H9 (cell line): ENCODE data around the gene DPP3. TPM values are rescaled to one million over a fixed set of nuclear protein-coding genes. Genes with fewer than 3 reads are reported as not detected.
"Not testable (repeated sequence)": the region's sequence is repeated elsewhere in the genome, so short reads cannot be mapped to it uniquely, and the experiment has no call there.

Experiments
- DNase-seq: peaks from one replicate; pipeline ENCODE4 v3.0.0-alpha.2; 2017
- H2AFZ ChIP-seq: one replicate; pipeline ENCODE4 v1.6.1; 2013; ENCODE audit warnings: mild to moderate bottlenecking, low read length, control low read depth, moderate library complexity
- H2AK5ac ChIP-seq: 2 replicates; pipeline ENCODE4 v1.6.1; 2013; ENCODE audit warnings: low read length, control low read depth, mixed read lengths; ENCODE audit not compliant: insufficient read length
- H2BK120ac ChIP-seq: one replicate; pipeline ENCODE4 v1.6.1; 2013; ENCODE audit warnings: low read depth, mild to moderate bottlenecking, low read length, control low read depth, inconsistent platforms; ENCODE audit not compliant: poor library complexity, severe bottlenecking
- H2BK12ac ChIP-seq: 2 replicates; pipeline ENCODE4 v1.6.1; 2013; ENCODE audit warnings: low read length, control low read depth, mixed read lengths, low read depth; ENCODE audit not compliant: insufficient read length
- H2BK15ac ChIP-seq: 2 replicates; pipeline ENCODE4 v1.6.1; 2013; ENCODE audit warnings: low read depth, low read length, control low read depth
- H2BK20ac ChIP-seq: one replicate; pipeline ENCODE4 v1.6.1; 2013; ENCODE audit warnings: low read depth, mild to moderate bottlenecking, low read length, control low read depth, inconsistent platforms; ENCODE audit not compliant: poor library complexity, severe bottlenecking
- H2BK5ac ChIP-seq: 2 replicates; pipeline ENCODE4 v1.6.1; 2013; ENCODE audit warnings: low read length, control low read depth, mixed read lengths; ENCODE audit not compliant: insufficient read length
- H3K14ac ChIP-seq: 2 replicates; pipeline ENCODE4 v1.6.1; 2013; ENCODE audit warnings: low read length, control low read depth; ENCODE audit not compliant: insufficient read depth
- H3K18ac ChIP-seq: 2 replicates; pipeline ENCODE4 v1.6.1; 2013; ENCODE audit warnings: low read depth, mild to moderate bottlenecking, mixed read lengths, low read length, control low read depth; ENCODE audit not compliant: insufficient read length
- H3K23ac ChIP-seq: 2 replicates; pipeline ENCODE4 v1.6.1; 2013; ENCODE audit warnings: low read length, control low read depth, mixed read lengths, low read depth; ENCODE audit not compliant: insufficient read length
- H3K23me2 ChIP-seq: 2 replicates; pipeline ENCODE4 v1.6.1; 2013; ENCODE audit warnings: low read depth, mild to moderate bottlenecking, mixed read lengths, low read length, control low read depth; ENCODE audit not compliant: insufficient read length, poor library complexity, severe bottlenecking
- H3K27ac ChIP-seq: 2 replicates; pipeline ENCODE4 v1.5.1; 2013; ENCODE audit warnings: low read length, control low read depth, mixed read lengths, low read depth; ENCODE audit not compliant: insufficient read length
- H3K27me3 ChIP-seq: 2 replicates; pipeline ENCODE4 v1.6.1; 2013; ENCODE audit warnings: low read length, control low read depth, inconsistent platforms; ENCODE audit not compliant: insufficient read depth
- H3K4ac ChIP-seq: 2 replicates; pipeline ENCODE4 v1.6.1; 2013; ENCODE audit warnings: low read depth, mild to moderate bottlenecking, control low read depth, inconsistent platforms, low read length, moderate library complexity
- H3K4me1 ChIP-seq: 2 replicates; pipeline ENCODE4 v1.6.1; 2013; ENCODE audit warnings: low read length, control low read depth, inconsistent platforms; ENCODE audit not compliant: insufficient read depth
- H3K4me2 ChIP-seq: 2 replicates; pipeline ENCODE4 v1.6.1; 2013; ENCODE audit warnings: low read length, control low read depth, mixed read lengths; ENCODE audit not compliant: insufficient read length, insufficient read depth
- H3K56ac ChIP-seq: 2 replicates; pipeline ENCODE4 v1.6.1; 2013; ENCODE audit warnings: low read depth, mild to moderate bottlenecking, mixed read lengths, low read length, control low read depth; ENCODE audit not compliant: insufficient read length
- H3K79me1 ChIP-seq: 2 replicates; pipeline ENCODE4 v1.6.1; 2013; ENCODE audit warnings: low read depth, mild to moderate bottlenecking, moderate library complexity, low read length, control low read depth, inconsistent platforms; ENCODE audit not compliant: insufficient read depth, poor library complexity, severe bottlenecking
- H3K79me2 ChIP-seq: 2 replicates; pipeline ENCODE4 v1.6.1; 2013; ENCODE audit warnings: low read length, control low read depth, inconsistent platforms; ENCODE audit not compliant: insufficient read depth
- H3K9ac ChIP-seq: 2 replicates; pipeline ENCODE4 v1.6.1; 2013; ENCODE audit warnings: low read length, control low read depth, mixed read lengths; ENCODE audit not compliant: insufficient read length; ENCODE audit errors: extremely low read depth
- H3K9me3 ChIP-seq: one replicate; pipeline ENCODE4 v1.6.1; 2013; ENCODE audit warnings: low read depth, low read length, inconsistent platforms; ENCODE audit not compliant: control insufficient read depth
- H3T11ph ChIP-seq: one replicate; pipeline ENCODE4 v1.6.1; 2013; ENCODE audit warnings: mild to moderate bottlenecking, low read length, control low read depth, inconsistent platforms
- H4K20me1 ChIP-seq: one replicate; pipeline ENCODE4 v1.6.1; 2013; ENCODE audit not compliant: control insufficient read depth, insufficient read length, insufficient read depth
- H4K5ac ChIP-seq: 2 replicates; pipeline ENCODE4 v1.6.1; 2013; ENCODE audit warnings: low read depth, mild to moderate bottlenecking, mixed read lengths, low read length, control low read depth; ENCODE audit not compliant: insufficient read length
- H4K8ac ChIP-seq: replicated peaks from 2 replicates; pipeline ENCODE4 v1.6.1; 2013; ENCODE audit warnings: low read length, control low read depth, mixed read lengths, low read depth; ENCODE audit not compliant: insufficient read length
- H4K91ac ChIP-seq: 2 replicates; pipeline ENCODE4 v1.6.1; 2013; ENCODE audit warnings: low read depth, mild to moderate bottlenecking, moderate library complexity, mixed read lengths, low read length, control low read depth; ENCODE audit not compliant: insufficient read length
- H3K27ac Mint-ChIP-seq, 3 experiments: 2 replicates in 2 of 3; 3 replicates in 1 of 3; pipeline ENCODE4 v1.8.0; 2020 to 2021; ENCODE audit warnings: mixed read lengths in 3 of 3, mild to moderate bottlenecking in 1 of 3, moderate library complexity in 1 of 3
- H3K27me3 Mint-ChIP-seq: 2 replicates; pipeline ENCODE4 v1.8.0; 2021; ENCODE audit warnings: low read depth, mild to moderate bottlenecking, moderate library complexity, mixed read lengths
- H3K36me3 Mint-ChIP-seq, 3 experiments: 2 replicates in 2 of 3; 3 replicates in 1 of 3; pipeline ENCODE4 v1.8.0; 2020 to 2021; ENCODE audit warnings: low read depth in 3 of 3, mixed read lengths in 3 of 3; ENCODE audit not compliant: insufficient read depth in 1 of 3
- H3K4me1 Mint-ChIP-seq, 2 experiments: 2 replicates each; pipeline ENCODE4 v1.8.0; 2020; ENCODE audit warnings: mixed read lengths in 2 of 2
- H3K4me3 Mint-ChIP-seq, 2 experiments: 2 replicates in 1 of 2; 3 replicates in 1 of 2; pipeline ENCODE4 v1.8.0; 2020 to 2021; ENCODE audit warnings: mild to moderate bottlenecking in 2 of 2, mixed read lengths in 2 of 2, moderate library complexity in 1 of 2
- H3K9me3 Mint-ChIP-seq, 2 experiments: 2 replicates in 1 of 2; 3 replicates in 1 of 2; pipeline ENCODE4 v1.8.0; 2020; ENCODE audit warnings: mild to moderate bottlenecking in 2 of 2, mixed read lengths in 2 of 2, moderate library complexity in 1 of 2
- CTCF ChIP-seq: fragments of 200-600 bp; sonication (generic); conservative IDR thresholded peaks from 3 replicates; pipeline ENCODE4 v1.8.0; 2021; ENCODE audit warnings: antibody characterized with exemption, mild to moderate bottlenecking
- WGBS: extraction: QIAGEN DNeasy Blood & Tissue Kit; methylation state at CpG from one replicate; pipeline ENCODE4 v1.1.7; 2013; ENCODE audit warnings: missing lambda C conversion rate, low lambda C conversion rate, mixed read lengths; ENCODE audit not compliant: insufficient read length; ENCODE audit errors: extremely low coverage; 5-methylcytosine and 5-hydroxymethylcytosine counted together
- total RNA-seq: library from RNA; stranded (reverse); gene quantifications from 2 replicates; pipeline ENCODE4 v1.2.1, GENCODE V29; 2021

DPP3 gene
- total RNA-seq, 1 experiment from 2014 or later: 85.3 TPM

GRCh38 chr11:66462911-66463310, 17.3 kb upstream of the DPP3 start:
- whole genome bisulfite sequencing: no CpG with 5 or more reads among the region's 3 CpGs
- Histone ChIP-seq H3K18ac (no peak overlapping the region), H3K27ac (no peak overlapping the region), H4K91ac (no peak overlapping the region), H2BK20ac (no peak overlapping the region), H3K27me3 (no peaks in the 10 kb centered on the region), H3K4me2 (no peak overlapping the region), H3K23ac (no peak overlapping the region), H3K23me2 (peaks cover 6% of the 10 kb centered on the region), H3K9ac (no peak overlapping the region), H4K8ac (no peak overlapping the region), H3K56ac (no peak overlapping the region), H3K9me3 (no peaks in the 10 kb centered on the region), H3K4ac (no peak overlapping the region), H3K79me2 (no peaks in the 10 kb centered on the region), H3K79me1 (no peaks in the 10 kb centered on the region), H2BK5ac (no peak overlapping the region), H3K4me1 (no peaks in the 10 kb centered on the region; the same call in 1 of the 2 replicates), H4K5ac (no peak overlapping the region), H2AFZ (no peak overlapping the region), H2BK12ac (no peak overlapping the region), H2BK15ac (no peak overlapping the region), H4K20me1 (no peaks in the 10 kb centered on the region), H3T11ph (no peak overlapping the region), H2AK5ac (no peak overlapping the region), H2BK120ac (no peak overlapping the region), H3K14ac (no peak overlapping the region)
- TF ChIP-seq CTCF: no peak
- Mint-ChIP-seq H3K4me1 (peaks cover 12 to 23% of the 10 kb centered on the region in 2 experiments), H3K36me3 (peaks cover 0 to 23% (median 7%) of the 10 kb centered on the region in 3 experiments; a peak in 5 of 7 replicates), H3K27ac (no peak overlapping the region), H3K4me3 (no peak overlapping the region), H3K9me3 (peaks cover 16 to 27% of the 10 kb centered on the region in 2 experiments; a peak in 4 of 5 replicates), H3K27me3 (peaks cover 14% of the 10 kb centered on the region)
- no peak for DNase-seq

DNA sequence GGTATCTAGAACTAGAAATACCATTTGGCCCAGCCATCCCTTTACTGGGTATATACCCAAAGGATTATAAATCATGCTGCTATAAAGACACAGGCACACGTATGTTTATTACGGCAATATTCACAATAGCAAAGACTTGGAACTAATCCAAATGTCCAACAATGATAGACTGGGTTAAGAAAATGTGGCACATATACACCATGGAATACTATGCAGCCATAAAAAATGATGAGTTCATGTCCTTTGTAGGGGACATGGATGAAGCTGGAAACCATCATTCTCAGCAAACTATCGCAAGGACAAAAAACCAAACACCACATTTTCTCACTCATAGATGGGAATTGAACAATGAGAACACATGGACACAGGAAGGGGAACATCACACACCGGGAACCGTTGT, 16.1 kb upstream of the DPP3 start:
- not testable (repeated sequence) for H3K9ac ChIP-seq, H3K27ac Mint-ChIP-seq, H3K9me3 ChIP-seq, H3K14ac ChIP-seq, H4K20me1 ChIP-seq, H4K91ac ChIP-seq, H3K4ac ChIP-seq, H2BK5ac ChIP-seq, H4K8ac ChIP-seq, H2AFZ ChIP-seq, H3K4me3 Mint-ChIP-seq, H3K18ac ChIP-seq, H3K23me2 ChIP-seq, H3K79me2 ChIP-seq, H3K4me1 ChIP-seq, H3K56ac ChIP-seq, H2AK5ac ChIP-seq, DNase-seq, H3K4me2 ChIP-seq, H3K27me3 ChIP-seq, H3K79me1 ChIP-seq, H2BK120ac ChIP-seq, H3K23ac ChIP-seq, H2BK15ac ChIP-seq, H3T11ph ChIP-seq, H3K27ac ChIP-seq, H4K5ac ChIP-seq, H2BK20ac ChIP-seq, H2BK12ac ChIP-seq
- peaks cover 13% of the 10 kb centered on the region for H3K27me3 Mint-ChIP-seq
- H3K36me3 Mint-ChIP-seq: peaks cover 0 to 28% (median 7%) of the 10 kb centered on the region in 3 experiments; a peak in 5 of 7 replicates
- no CpG with 5 or more reads among the region's 5 CpGs for WGBS
- peaks cover 16 to 27% of the 10 kb centered on the region in 2 experiments; a peak in 4 of 5 replicates for H3K9me3 Mint-ChIP-seq
- peaks cover 17 to 31% of the 10 kb centered on the region in 2 experiments for H3K4me1 Mint-ChIP-seq
